ENCODE data around the gene DPP10.

DNA sequence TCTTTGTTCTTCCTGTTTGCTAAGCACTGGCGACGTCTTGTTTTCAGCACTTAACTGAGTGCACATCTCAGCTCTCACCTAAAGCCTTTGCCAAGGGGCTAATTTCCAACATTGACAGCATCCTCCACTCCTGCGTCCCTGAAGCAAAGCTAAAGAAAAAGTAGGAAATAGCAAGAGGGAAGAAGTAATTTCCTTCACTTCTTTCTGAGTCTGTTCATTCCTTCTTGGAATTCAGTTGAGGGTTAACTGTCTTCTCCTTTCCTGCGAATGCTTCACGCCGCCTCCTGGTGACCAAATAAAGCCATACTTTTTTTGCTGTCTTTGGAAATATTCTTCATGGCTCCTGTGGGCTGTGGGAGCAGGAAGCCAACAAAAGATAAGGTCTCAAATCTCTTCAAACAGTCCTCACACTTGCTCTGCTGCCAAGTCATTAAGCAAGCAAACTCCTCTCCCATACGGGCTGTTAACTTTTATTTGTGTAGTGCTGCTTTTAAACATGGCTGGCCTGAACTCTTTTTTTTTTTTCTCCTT is 100.9 kb downstream of the DPP10 start:
- TF ChIP-seq, protein P1, sequence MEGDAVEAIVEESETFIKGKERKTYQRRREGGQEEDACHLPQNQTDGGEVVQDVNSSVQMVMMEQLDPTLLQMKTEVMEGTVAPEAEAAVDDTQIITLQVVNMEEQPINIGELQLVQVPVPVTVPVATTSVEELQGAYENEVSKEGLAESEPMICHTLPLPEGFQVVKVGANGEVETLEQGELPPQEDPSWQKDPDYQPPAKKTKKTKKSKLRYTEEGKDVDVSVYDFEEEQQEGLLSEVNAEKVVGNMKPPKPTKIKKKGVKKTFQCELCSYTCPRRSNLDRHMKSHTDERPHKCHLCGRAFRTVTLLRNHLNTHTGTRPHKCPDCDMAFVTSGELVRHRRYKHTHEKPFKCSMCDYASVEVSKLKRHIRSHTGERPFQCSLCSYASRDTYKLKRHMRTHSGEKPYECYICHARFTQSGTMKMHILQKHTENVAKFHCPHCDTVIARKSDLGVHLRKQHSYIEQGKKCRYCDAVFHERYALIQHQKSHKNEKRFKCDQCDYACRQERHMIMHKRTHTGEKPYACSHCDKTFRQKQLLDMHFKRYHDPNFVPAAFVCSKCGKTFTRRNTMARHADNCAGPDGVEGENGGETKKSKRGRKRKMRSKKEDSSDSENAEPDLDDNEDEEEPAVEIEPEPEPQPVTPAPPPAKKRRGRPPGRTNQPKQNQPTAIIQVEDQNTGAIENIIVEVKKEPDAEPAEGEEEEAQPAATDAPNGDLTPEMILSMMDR (IDR thresholded peaks at IDR 0.05), result peak in 5 of 7 experiments; percentile 16 to 60 (median 52)
- no peak for TF ChIP-seq POLR2A (IDR thresholded peaks at IDR 0.05)

All from body of pancreas (tissue), 4 donors.